HG03135 (cell line): Measurements from ENCODE around the gene RFPL2.
"Not testable (repeated sequence)": the region's sequence is repeated elsewhere in the genome, so short reads cannot be mapped to it uniquely, and the experiment has no call there.

Experiments
- ATAC-seq: cut with Tn5 transposase; IDR thresholded peaks from one replicate; pipeline ENCODE4 v1.9.1; 2021; ENCODE audit warnings: mild to moderate bottlenecking, moderate library complexity; ENCODE audit not compliant: unreplicated experiment

Gene RFPL2

GRCh38 chr22:32206774-32207758, 2.2 kb upstream of the RFPL2 start:
- ATAC-seq = no peak

GRCh38 chr22:32205974-32206773, 1.3 kb upstream of the RFPL2 start:
- no peak for ATAC-seq

GRCh38 chr22:32204040-32204855, 625 bp downstream of the RFPL2 start:
- ATAC-seq = no peak

- ATAC-seq = no peak
Observed at GRCh38 chr22:32203181-32204039, 1.5 kb downstream of the RFPL2 start.

- ATAC-seq = no peak
Observed at GRCh38 chr22:32202539-32203180, 2.2 kb downstream of the RFPL2 start.

GRCh38 chr22:32202161-32202538, 2.7 kb downstream of the RFPL2 start:
- no peak for ATAC-seq

GRCh38 chr22:32200752-32201151, 4.1 kb downstream of the RFPL2 start:
- no peak for ATAC-seq

- no peak for ATAC-seq
Observed at GRCh38 chr22:32199961-32200360, 4.9 kb downstream of the RFPL2 start.

GRCh38 chr22:32199341-32199740, 5.5 kb downstream of the RFPL2 start:
- no peak for ATAC-seq

- ATAC-seq = not testable (repeated sequence)
Observed at GRCh38 chr22:32197553-32198226, 7.2 kb downstream of the RFPL2 start.

- not testable (repeated sequence) for ATAC-seq
Observed at GRCh38 chr22:32195900-32196299, 9.0 kb downstream of the RFPL2 start.

- ATAC-seq = not testable (repeated sequence)
Observed at GRCh38 chr22:32193346-32193745, 11.5 kb downstream of the RFPL2 start.

GRCh38 chr22:32191021-32191420, 13.9 kb downstream of the RFPL2 start:
- ATAC-seq = not testable (repeated sequence)

- ATAC-seq = no peak
Observed at GRCh38 chr22:32185821-32186220, 19.1 kb downstream of the RFPL2 start.

GRCh38 chr22:32183625-32184024, 21.2 kb downstream of the RFPL2 start:
- no peak for ATAC-seq

- no peak for ATAC-seq
Observed at GRCh38 chr22:32181043-32181442, 23.8 kb downstream of the RFPL2 start.

- no peak for ATAC-seq
Observed at GRCh38 chr22:32177221-32177765, 27.6 kb downstream of the RFPL2 start.
